ENCODE results near the gene VPS13C.

VPS13C gene

DNA sequence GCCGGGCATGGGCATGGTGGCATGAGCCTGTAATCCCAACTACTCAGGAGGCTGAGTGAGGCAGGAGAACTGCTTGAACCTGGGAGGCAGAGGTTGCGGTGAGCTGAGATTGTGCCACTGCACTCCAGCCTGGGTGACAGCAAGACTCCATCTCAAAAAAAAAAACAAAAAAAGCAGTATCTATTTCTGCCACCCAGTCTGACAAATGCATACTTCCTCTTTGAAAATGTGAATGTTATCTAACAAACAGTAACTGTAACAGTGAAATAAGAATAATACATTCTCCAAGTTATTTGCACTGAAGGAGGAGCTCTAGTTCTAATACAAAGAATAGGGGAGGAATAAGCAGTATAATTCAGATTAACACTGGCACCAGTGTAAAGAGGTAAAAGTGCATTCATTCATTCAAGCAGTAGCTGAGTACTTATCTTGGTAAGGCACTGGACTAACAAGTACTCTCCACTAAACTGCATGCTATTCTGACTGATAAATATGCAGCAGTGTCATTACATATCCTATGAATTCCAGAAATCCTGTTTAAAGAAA is 12.9 kb downstream of the VPS13C start:
- H3K27me3 ChIP-seq (ENCODE audit: insufficient read depth, low read length, poor library complexity), result no peaks in the 10 kb centered on the region
- H3K36me3 ChIP-seq (ENCODE audit: control insufficient read depth, insufficient read depth, low read length), result no peaks in the 10 kb centered on the region
- no peak overlapping the region for H2BK5ac ChIP-seq (ENCODE audit: low read length)
- H2BK120ac ChIP-seq (ENCODE audit: low read depth, low read length), result no peak overlapping the region
- H3K79me1 ChIP-seq (ENCODE audit: low read length), result no peaks in the 10 kb centered on the region
- no peak overlapping the region for H2BK15ac ChIP-seq (replicated peaks; ENCODE audit: low read depth)
- no peak overlapping the region for H2AK5ac ChIP-seq (ENCODE audit: low read length)
- no peak overlapping the region for H3K4me2 ChIP-seq (ENCODE audit: low read length)
- no peaks in the 10 kb centered on the region for H3K79me2 ChIP-seq (ENCODE audit: control insufficient read depth, insufficient read depth, low read length)
- DNase-seq, result no peak
- H3K4ac ChIP-seq (ENCODE audit: low read depth, low read length), result no peak overlapping the region
- H4K5ac ChIP-seq (ENCODE audit: low read length), result no peak overlapping the region
- H3K27ac ChIP-seq (ENCODE audit: low read depth, low read length), result no peak overlapping the region
- WGBS (ENCODE audit: extremely low coverage, insufficient coverage, low lambda C conversion rate), result no CpG with 5 or more reads among the region's 2 CpGs
- no peak overlapping the region for H3K56ac ChIP-seq (ENCODE audit: low read length)
- H3K4me3 ChIP-seq (ENCODE audit: low read length), result no peak overlapping the region
- no peaks in the 10 kb centered on the region for H3K4me1 ChIP-seq (ENCODE audit: control insufficient read depth, low read depth, low read length)
- H3K23ac ChIP-seq (ENCODE audit: low read length), result no peak overlapping the region
- no peak overlapping the region for H3K18ac ChIP-seq (ENCODE audit: low read length)
- no peak overlapping the region for H3K9ac ChIP-seq (ENCODE audit: low read length)
- no peak overlapping the region for H4K8ac ChIP-seq (ENCODE audit: low read depth, low read length)

DNA sequence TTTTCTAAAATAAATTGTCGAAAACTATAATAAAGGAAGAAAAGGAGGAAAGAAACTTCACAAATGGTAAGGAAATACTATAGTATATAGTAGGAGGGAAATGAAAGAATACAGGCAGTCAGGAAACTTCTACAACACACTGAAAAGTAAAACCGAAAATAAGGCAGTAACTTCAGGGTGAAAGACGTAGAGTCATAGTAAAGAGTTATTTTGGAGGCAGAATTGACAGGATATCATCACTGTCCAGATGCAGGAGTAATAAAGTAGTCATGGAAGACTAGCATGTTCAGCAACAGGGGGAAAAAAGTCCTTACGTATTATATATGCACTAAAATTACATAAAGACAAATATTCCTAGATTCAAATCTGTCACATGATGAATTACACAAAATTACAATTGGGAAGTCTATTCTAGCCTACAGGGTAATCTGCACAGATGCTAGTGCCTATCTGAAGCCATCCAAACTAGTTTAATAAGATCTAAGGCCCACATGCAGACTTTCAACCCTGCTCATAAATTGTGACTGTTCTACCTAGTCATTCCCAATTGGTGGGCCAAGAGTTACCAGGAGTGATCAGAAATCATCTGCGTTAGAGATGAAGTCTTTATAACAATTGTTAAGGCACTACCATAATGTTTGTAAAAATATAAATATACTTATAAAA is 14.0 kb downstream of the VPS13C start:
- Histone ChIP-seq H3K79me1 (ENCODE audit: low read length) (no peaks in the 10 kb centered on the region), H2BK120ac (ENCODE audit: low read depth, low read length) (no peak overlapping the region), H4K8ac (ENCODE audit: low read depth, low read length) (no peak overlapping the region), H3K79me2 (ENCODE audit: control insufficient read depth, insufficient read depth, low read length) (no peaks in the 10 kb centered on the region), H3K18ac (ENCODE audit: low read length) (no peak overlapping the region), H3K23ac (ENCODE audit: low read length) (no peak overlapping the region), H2AK5ac (ENCODE audit: low read length) (no peak overlapping the region), H3K36me3 (ENCODE audit: control insufficient read depth, insufficient read depth, low read length) (no peaks in the 10 kb centered on the region), H3K9ac (ENCODE audit: low read length) (no peak overlapping the region), H3K27me3 (ENCODE audit: insufficient read depth, low read length, poor library complexity) (no peaks in the 10 kb centered on the region), H3K4me3 (ENCODE audit: low read length) (no peak overlapping the region), H2BK15ac (replicated peaks; ENCODE audit: low read depth) (no peak overlapping the region), H4K5ac (ENCODE audit: low read length) (no peak overlapping the region), H3K27ac (ENCODE audit: low read depth, low read length) (no peak overlapping the region), H3K4me2 (ENCODE audit: low read length) (no peak overlapping the region), H3K4ac (ENCODE audit: low read depth, low read length) (no peak overlapping the region), H2BK5ac (ENCODE audit: low read length) (no peak overlapping the region), H3K4me1 (ENCODE audit: control insufficient read depth, low read depth, low read length) (no peaks in the 10 kb centered on the region), H3K56ac (ENCODE audit: low read length) (no peak overlapping the region)
- DNase-seq, result no peak
- WGBS (ENCODE audit: extremely low coverage, insufficient coverage, low lambda C conversion rate), result no CpG with 5 or more reads among the region's 5 CpGs

DNA sequence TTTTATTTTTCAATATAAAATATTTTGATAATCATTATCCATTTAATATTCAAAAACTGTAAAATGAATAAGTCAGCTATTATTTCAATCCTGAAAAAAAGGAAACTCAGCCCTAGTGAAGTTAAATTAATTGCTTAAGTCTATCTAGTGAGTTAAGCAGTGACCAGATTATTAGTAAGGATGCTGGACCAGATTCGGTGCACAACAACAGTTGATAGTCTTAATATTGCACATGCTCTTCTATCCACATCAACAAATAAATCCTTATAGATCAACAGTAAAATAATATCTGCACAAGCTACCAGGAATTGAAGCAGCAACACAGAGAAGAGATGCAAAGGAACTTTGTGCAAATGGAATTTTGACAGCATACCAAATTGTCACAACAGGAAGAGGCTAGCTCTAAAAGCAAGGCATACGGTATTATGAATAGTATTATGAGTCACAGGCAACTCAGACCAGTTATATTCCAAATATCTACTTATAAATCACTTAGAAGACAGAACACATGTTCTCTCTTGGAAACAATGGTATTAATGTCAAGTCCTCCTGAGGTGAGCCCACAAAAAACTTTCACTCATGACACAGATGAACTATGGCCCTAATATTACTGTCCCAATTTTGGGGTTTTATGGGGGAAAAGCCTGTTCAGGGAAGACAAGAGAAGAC is 24.9 kb downstream of the VPS13C start:
- no peak for DNase-seq
- no peak overlapping the region for H3K4me3 ChIP-seq (ENCODE audit: low read length)
- no peak overlapping the region for H3K23ac ChIP-seq (ENCODE audit: low read length)
- WGBS (ENCODE audit: extremely low coverage, insufficient coverage, low lambda C conversion rate), result no CpG with 5 or more reads among the region's 2 CpGs
- H2BK5ac ChIP-seq (ENCODE audit: low read length), result no peak overlapping the region
- no peak overlapping the region for H3K4me2 ChIP-seq (ENCODE audit: low read length)
- no peak overlapping the region for H2BK15ac ChIP-seq (replicated peaks; ENCODE audit: low read depth)
- H4K8ac ChIP-seq (ENCODE audit: low read depth, low read length), result no peak overlapping the region
- no peak overlapping the region for H2AK5ac ChIP-seq (ENCODE audit: low read length)
- no peak overlapping the region for H3K9ac ChIP-seq (ENCODE audit: low read length)
- no peaks in the 10 kb centered on the region for H3K4me1 ChIP-seq (ENCODE audit: control insufficient read depth, low read depth, low read length)
- no peak overlapping the region for H3K56ac ChIP-seq (ENCODE audit: low read length)
- no peak overlapping the region for H4K5ac ChIP-seq (ENCODE audit: low read length)
- no peak overlapping the region for H3K18ac ChIP-seq (ENCODE audit: low read length)
- no peak overlapping the region for H3K27ac ChIP-seq (ENCODE audit: low read depth, low read length)
- no peaks in the 10 kb centered on the region for H3K36me3 ChIP-seq (ENCODE audit: control insufficient read depth, insufficient read depth, low read length)
- no peaks in the 10 kb centered on the region for H3K79me1 ChIP-seq (ENCODE audit: low read length)
- H3K79me2 ChIP-seq (ENCODE audit: control insufficient read depth, insufficient read depth, low read length), result no peaks in the 10 kb centered on the region
- no peak overlapping the region for H3K4ac ChIP-seq (ENCODE audit: low read depth, low read length)
- H3K27me3 ChIP-seq (ENCODE audit: insufficient read depth, low read length, poor library complexity), result no peaks in the 10 kb centered on the region
- no peak overlapping the region for H2BK120ac ChIP-seq (ENCODE audit: low read depth, low read length)

DNA sequence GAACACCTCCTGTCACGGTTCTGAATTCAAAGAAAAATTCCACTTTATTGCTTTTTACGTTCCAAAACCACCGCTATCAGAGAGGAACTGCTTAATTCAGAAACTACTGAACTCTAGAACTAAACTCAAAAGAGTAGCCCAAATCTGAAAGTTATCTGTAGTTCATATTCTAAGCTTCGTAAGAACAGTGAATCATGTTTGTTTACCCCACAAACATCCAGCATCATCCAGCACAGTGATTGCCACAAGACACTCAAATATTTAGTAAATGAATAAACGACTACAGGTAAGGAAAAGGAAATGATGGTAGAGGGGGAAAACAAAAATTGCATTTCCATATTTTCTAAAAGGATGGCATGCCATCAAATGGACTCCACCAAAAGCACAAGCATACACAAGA is 32.3 kb downstream of the VPS13C start:
- H3K4me2 ChIP-seq (ENCODE audit: low read length), result no peak overlapping the region
- no peak overlapping the region for H2AK5ac ChIP-seq (ENCODE audit: low read length)
- no peak overlapping the region for H3K4me3 ChIP-seq (ENCODE audit: low read length)

DNA sequence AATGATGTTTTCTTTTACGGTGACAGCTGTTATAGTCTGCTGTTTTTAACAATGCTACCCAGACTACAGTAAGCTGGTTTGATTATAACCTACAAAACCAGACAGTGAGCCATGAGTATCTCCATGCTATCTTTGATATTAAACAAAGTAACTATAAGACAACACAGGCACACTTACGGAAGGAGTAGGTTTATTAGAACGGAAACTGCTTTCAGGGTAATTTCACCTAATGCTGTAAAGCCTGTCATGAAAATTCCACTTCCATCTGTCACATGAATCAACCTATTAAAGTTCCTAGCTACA is 33.0 kb downstream of the VPS13C start:
- DNase-seq, result no peak
- whole genome bisulfite sequencing (ENCODE audit: extremely low coverage, insufficient coverage, low lambda C conversion rate), result no CpG with 5 or more reads among the region's 3 CpGs

More for the DNA sequence above, 32.3 kb downstream of the VPS13C start:
- H3K4ac ChIP-seq (ENCODE audit: low read depth, low read length), result no peak overlapping the region
- no peak overlapping the region for H3K23ac ChIP-seq (ENCODE audit: low read length)
- H4K5ac ChIP-seq (ENCODE audit: low read length), result no peak overlapping the region
- H3K18ac ChIP-seq (ENCODE audit: low read length), result no peak overlapping the region
- no peak overlapping the region for H2BK5ac ChIP-seq (ENCODE audit: low read length)
- no peak overlapping the region for H2BK15ac ChIP-seq (replicated peaks; ENCODE audit: low read depth)
- no peak overlapping the region for H3K9ac ChIP-seq (ENCODE audit: low read length)
- no peaks in the 10 kb centered on the region for H3K79me2 ChIP-seq (ENCODE audit: control insufficient read depth, insufficient read depth, low read length)
- H3K27ac ChIP-seq (ENCODE audit: low read depth, low read length), result no peak overlapping the region
- H4K8ac ChIP-seq (ENCODE audit: low read depth, low read length), result no peak overlapping the region
- no peak for DNase-seq
- H2BK120ac ChIP-seq (ENCODE audit: low read depth, low read length), result no peak overlapping the region
- no peak overlapping the region for H3K56ac ChIP-seq (ENCODE audit: low read length)
- no peaks in the 10 kb centered on the region for H3K79me1 ChIP-seq (ENCODE audit: low read length)
- WGBS (ENCODE audit: extremely low coverage, insufficient coverage, low lambda C conversion rate), result no CpG with 5 or more reads among the region's 5 CpGs
- H3K27me3 ChIP-seq (ENCODE audit: insufficient read depth, low read length, poor library complexity), result no peaks in the 10 kb centered on the region
- no peaks in the 10 kb centered on the region for H3K4me1 ChIP-seq (ENCODE audit: control insufficient read depth, low read depth, low read length)
- no peaks in the 10 kb centered on the region for H3K36me3 ChIP-seq (ENCODE audit: control insufficient read depth, insufficient read depth, low read length)

More for the DNA sequence above, 33.0 kb downstream of the VPS13C start:
- H3K56ac ChIP-seq (ENCODE audit: low read length), result no peak overlapping the region
- H3K36me3 ChIP-seq (ENCODE audit: control insufficient read depth, insufficient read depth, low read length), result no peaks in the 10 kb centered on the region
- no peak overlapping the region for H3K27ac ChIP-seq (ENCODE audit: low read depth, low read length)
- no peaks in the 10 kb centered on the region for H3K27me3 ChIP-seq (ENCODE audit: insufficient read depth, low read length, poor library complexity)
- H3K23ac ChIP-seq (ENCODE audit: low read length), result no peak overlapping the region
- H2AK5ac ChIP-seq (ENCODE audit: low read length), result no peak overlapping the region
- no peak overlapping the region for H3K18ac ChIP-seq (ENCODE audit: low read length)
- no peak overlapping the region for H2BK15ac ChIP-seq (replicated peaks; ENCODE audit: low read depth)
- H4K5ac ChIP-seq (ENCODE audit: low read length), result no peak overlapping the region
- H3K4ac ChIP-seq (ENCODE audit: low read depth, low read length), result no peak overlapping the region
- H3K4me1 ChIP-seq (ENCODE audit: control insufficient read depth, low read depth, low read length), result no peaks in the 10 kb centered on the region
- H3K79me1 ChIP-seq (ENCODE audit: low read length), result no peaks in the 10 kb centered on the region
- H3K79me2 ChIP-seq (ENCODE audit: control insufficient read depth, insufficient read depth, low read length), result no peaks in the 10 kb centered on the region
- no peak overlapping the region for H3K9ac ChIP-seq (ENCODE audit: low read length)
- H2BK5ac ChIP-seq (ENCODE audit: low read length), result no peak overlapping the region
- no peak overlapping the region for H3K4me3 ChIP-seq (ENCODE audit: low read length)
- H4K8ac ChIP-seq (ENCODE audit: low read depth, low read length), result no peak overlapping the region
- no peak overlapping the region for H2BK120ac ChIP-seq (ENCODE audit: low read depth, low read length)
- no peak overlapping the region for H3K4me2 ChIP-seq (ENCODE audit: low read length)
